HG02981 (cell line): ENCODE data around the gene PFN4.
A peak's percentile ranks its signal among the peaks of the same experiment; 100 is the strongest.

Source experiments
- ATAC-seq: cut with Tn5 transposase; IDR thresholded peaks from one replicate; pipeline ENCODE4 v1.9.1; 2021; ENCODE audit warnings: mild to moderate bottlenecking, moderate library complexity; ENCODE audit not compliant: unreplicated experiment

The PFN4 gene

GRCh38 chr2:24082787-24083566 lies 40.2 kb downstream of the PFN4 start:
- no peak for ATAC-seq

GRCh38 chr2:24080701-24081100 lies 42.4 kb downstream of the PFN4 start:
- no peak for ATAC-seq

- ATAC-seq = no peak
These were observed 45.3 kb downstream of the PFN4 start for GRCh38 chr2:24077879-24078278.

GRCh38 chr2:24077535-24077877 lies 45.6 kb downstream of the PFN4 start:
- no peak for ATAC-seq

- ATAC-seq = peak; percentile 15
These were observed 46.1 kb downstream of the PFN4 start for GRCh38 chr2:24076849-24077534.

- ATAC-seq = peak; percentile 93
These were observed 47.0 kb downstream of the PFN4 start, which contains the start of gene SF3B6 for GRCh38 chr2:24075915-24076848. TSS of gene SF3B6 (minus strand) at chr2:24076326. CDS start at chr2:24076229, 97 bp downstream.

- ATAC-seq = no peak
These were observed 47.9 kb downstream of the PFN4 start for GRCh38 chr2:24075259-24075658.

- ATAC-seq = no peak
These were observed 49.3 kb downstream of the PFN4 start for GRCh38 chr2:24073816-24074215.

- ATAC-seq = no peak
These were observed 50.9 kb downstream of the PFN4 start for GRCh38 chr2:24072259-24072658.

- ATAC-seq = no peak
These were observed 57.8 kb downstream of the PFN4 start for GRCh38 chr2:24065341-24065740.
